B cell (primary cell): Measurements from ENCODE around the gene ANAPC5. TPM values are rescaled to one million over a fixed set of nuclear protein-coding genes. Genes with fewer than 3 reads are reported as not detected.

Experiments
- ATAC-seq: fragments of 200-7000 bp; cut with Tn5 transposase; one replicate; pipeline ENCODE4 v1.10.0; 2021; ENCODE audit warnings: low read depth, mild to moderate bottlenecking, moderate number of reproducible peaks, moderate library complexity
- CTCF ChIA-PET: fragments of 350-600 bp; sonication (Branson Sonifier 250); formaldehyde crosslinking; loops from one replicate; lab custom pipeline; 2021; ENCODE audit warnings: antibody characterized with exemption, inconsistent platforms; lab: Charles Lee
- POLR2A ChIA-PET: fragments of 350-600 bp; sonication (Branson Sonifier 250); formaldehyde crosslinking; loops from one replicate; lab custom pipeline; 2021; ENCODE audit warnings: antibody characterized with exemption; lab: Charles Lee
- DNase-seq: peaks from one replicate; pipeline ENCODE4 v3.0.0; 2013
- H2AFZ ChIP-seq: 2 replicates; pipeline ENCODE4 v1.6.1; 2012; ENCODE audit warnings: mild to moderate bottlenecking, low read depth, low read length; ENCODE audit not compliant: insufficient read depth, poor library complexity, severe bottlenecking
- H3K27ac ChIP-seq, 2 donors: 1 replicate in 1 of 2; 2 replicates in 1 of 2; pipeline ENCODE4 v1.5.1; 2012 to 2013; ENCODE audit warnings: low read length in 2 of 2, mild to moderate bottlenecking in 2 of 2, moderate library complexity in 1 of 2
- H3K27me3 ChIP-seq, 4 experiments: fragments of 200-600 bp in 1 of 4; sonication (generic) in 1 of 4; replicated peaks in 1 of 4; 1 replicate in 2 of 4; 2 replicates in 2 of 4; pipeline versions ENCODE4 v1.6.1 to v1.7.0; 2013 to 2016; ENCODE audit warnings: low read length in 3 of 4, mild to moderate bottlenecking in 2 of 4, mixed read lengths in 1 of 4, moderate library complexity in 1 of 4; ENCODE audit not compliant: insufficient read depth in 4 of 4, control insufficient read depth in 3 of 4; ENCODE audit errors: control extremely low read depth in 1 of 4
- H3K36me3 ChIP-seq, 2 experiments: replicated peaks in 1 of 2; 1 replicate in 1 of 2; 2 replicates in 1 of 2; pipeline versions ENCODE4 v1.6.1 to v1.7.1; 2013; ENCODE audit warnings: low read length in 1 of 2; ENCODE audit not compliant: insufficient read depth in 2 of 2, control insufficient read depth in 1 of 2; ENCODE audit errors: control extremely low read depth in 1 of 2, extremely low read depth in 1 of 2
- H3K4me1 ChIP-seq, 2 donors: fragments of 200-600 bp in 1 of 2; sonication (generic) in 1 of 2; 1 replicate in 1 of 2; 2 replicates in 1 of 2; pipeline versions ENCODE4 v1.5.1 to v1.6.1; 2013 to 2017; ENCODE audit warnings: low read length in 2 of 2; ENCODE audit not compliant: control insufficient read depth in 2 of 2, insufficient read depth in 2 of 2
- H3K4me2 ChIP-seq: replicated peaks from 2 replicates; pipeline ENCODE3; 2012; ENCODE audit warnings: mild to moderate bottlenecking, low read depth, low read length; ENCODE audit not compliant: poor library complexity, severe bottlenecking
- H3K4me3 ChIP-seq, 5 experiments: fragments of 200-600 bp in 1 of 5; sonication (generic) in 1 of 5; 1 replicate in 3 of 5; 2 replicates in 2 of 5; pipeline versions ENCODE4 v1.5.1 to v1.7.0; 2011 to 2016; ENCODE audit warnings: low read length in 4 of 5, mild to moderate bottlenecking in 4 of 5, low read depth in 2 of 5, control low read depth in 1 of 5, moderate library complexity in 1 of 5; ENCODE audit not compliant: insufficient read depth in 1 of 5; ENCODE audit errors: control extremely low read depth in 1 of 5, extremely low read depth in 1 of 5
- H3K79me2 ChIP-seq: fragments of 200-600 bp; sonication (generic); one replicate; pipeline ENCODE4 v1.6.0; 2016; ENCODE audit warnings: low read length; ENCODE audit not compliant: control insufficient read depth, insufficient read depth
- H3K9ac ChIP-seq: fragments of 200-600 bp; sonication (generic); 2 replicates; pipeline ENCODE4 v1.6.1; 2017; ENCODE audit warnings: mild to moderate bottlenecking, low read length, moderate library complexity
- H3K9me3 ChIP-seq, 3 donors: one replicate each; pipeline versions ENCODE4 v1.6.1 to v1.7.1; 2013; ENCODE audit warnings: low read length in 2 of 3; ENCODE audit not compliant: control insufficient read depth in 2 of 3, insufficient read depth in 1 of 3; ENCODE audit errors: control extremely low read depth in 1 of 3
- H4K20me1 ChIP-seq: 2 replicates; pipeline ENCODE4 v1.6.0; 2012; ENCODE audit warnings: mild to moderate bottlenecking, low read length; ENCODE audit not compliant: insufficient read depth, control insufficient read depth, poor library complexity, severe bottlenecking
- H3K27ac Mint-ChIP-seq: one replicate; pipeline ENCODE4 v1.8.0; 2021; ENCODE audit warnings: mixed read lengths
- H3K27me3 Mint-ChIP-seq: one replicate; pipeline ENCODE4 v1.8.0; 2021; ENCODE audit warnings: mixed read lengths
- H3K4me1 Mint-ChIP-seq: one replicate; pipeline ENCODE4 v1.8.0; 2021; ENCODE audit warnings: mixed read lengths
- H3K4me3 Mint-ChIP-seq: one replicate; pipeline ENCODE4 v1.8.0; 2021; ENCODE audit warnings: mixed read lengths
- H3K9me3 Mint-ChIP-seq: one replicate; pipeline ENCODE4 v1.8.0; 2022; ENCODE audit warnings: mixed read lengths; ENCODE audit not compliant: insufficient read depth
- CTCF ChIP-seq: fragments of 200-600 bp; IDR thresholded peaks from one replicate; pipeline ENCODE4 v1.8.0; 2022; ENCODE audit warnings: antibody characterized with exemption, mild to moderate bottlenecking
- EZH2 ChIP-seq: IDR thresholded peaks from 2 replicates; pipeline ENCODE4 v1.6.1; 2012; ENCODE audit warnings: borderline replicate concordance, low read depth, mild to moderate bottlenecking, moderate library complexity, low read length; ENCODE audit not compliant: insufficient read depth, poor library complexity, severe bottlenecking
- WGBS: methylation state at CpG from one replicate; pipeline ENCODE4 v1.1.5; 2013; ENCODE audit warnings: missing lambda C conversion rate; ENCODE audit not compliant: insufficient coverage; 5-methylcytosine and 5-hydroxymethylcytosine counted together
- intact Hi-C: fragments of 100-400 bp; cut with micrococcal nuclease; formaldehyde crosslinking; loops from one replicate; pipeline ENCODE4 v1.10.0; 2022
- polyA plus RNA-seq: library from polyadenylated mRNA; depleted of rRNA; stranded (reverse); fragments of >200 nt; gene quantifications from 2 replicates; pipeline ENCODE4 v1.2.3, GENCODE V29; 2012
- total RNA-seq, 2 donors: library from RNA; stranded (reverse); fragments of 120-200 nt in 1 of 2; gene quantifications; 1 replicate in 1 of 2; 2 replicates in 1 of 2; pipeline versions ENCODE4 v1.2.3 to v1.2.4, GENCODE V29; 2013 to 2022

ANAPC5 gene
- total and polyA plus RNA-seq, 2 donors (not counting 1 experiment from before 2014, with no cell fraction given) = 150 to 171 TPM

GRCh38 chr12:121264951-121265515 lies 87.2 kb downstream of the ANAPC5 start:
- Histone ChIP-seq H3K4me1 (no peaks in the 10 kb centered on the region), H3K4me3 (no peak overlapping the region), H2AFZ (no peak overlapping the region), H4K20me1 (no peaks in the 10 kb centered on the region), H3K27me3 (no peaks in the 10 kb centered on the region), H3K9ac (no peak overlapping the region), H3K4me2 (no peak overlapping the region), H3K27ac (no peak overlapping the region), H3K79me2 (no peaks in the 10 kb centered on the region), H3K36me3 (peaks cover 16 to 39% of the 10 kb centered on the region in 2 experiments), H3K9me3 (peaks cover 0 to 4% (median 0%) of the 10 kb centered on the region in 3 donors)
- Mint-ChIP-seq H3K27me3 (no peaks in the 10 kb centered on the region), H3K9me3 (no peaks in the 10 kb centered on the region), H3K4me3 (no peak overlapping the region), H3K27ac (no peak overlapping the region), H3K4me1 (no peaks in the 10 kb centered on the region)
- intact Hi-C loops = no loop called here
- POLR2A ChIA-PET = no interaction called here
- 98% methylated on average over 7 of the region's 10 CpGs for WGBS
- no peak for TF ChIP-seq EZH2
- TF ChIP-seq CTCF = no peak
- DNase-seq (no peak), ATAC-seq (no peak)
- CTCF ChIA-PET = no interaction called here

GRCh38 chr12:121264135-121264534 lies 88.1 kb downstream of the ANAPC5 start:
- ChIA-PET POLR2A (interaction anchor here (0.6 to 0.7 kb wide), 2 partner anchors 768 to 1509 kb away, joined by 3 to 15 read pairs; no protein-coding TSS in a partner anchor), CTCF (no interaction called here)
- DNase-seq (no peak), ATAC-seq (no peak)
- no peak overlapping the region for H3K4me3 ChIP-seq
- no peak overlapping the region for H3K27ac Mint-ChIP-seq
- H3K4me3 Mint-ChIP-seq = no peak overlapping the region
- no peak overlapping the region for H3K4me2 ChIP-seq
- no peak overlapping the region for H3K27ac ChIP-seq
- H3K9me3 ChIP-seq = peaks cover 0 to 4% (median 0%) of the 10 kb centered on the region in 3 donors
- no peak overlapping the region for H3K9ac ChIP-seq
- peaks cover 12 to 35% of the 10 kb centered on the region in 2 experiments for H3K36me3 ChIP-seq
- no peaks in the 10 kb centered on the region for H3K27me3 Mint-ChIP-seq
- no peak overlapping the region for H2AFZ ChIP-seq
- 96% methylated on average over 6 of the region's 8 CpGs for WGBS
- H3K27me3 ChIP-seq = no peaks in the 10 kb centered on the region
- intact Hi-C loops = no loop called here
- TF ChIP-seq CTCF (no peak), EZH2 (no peak)
- no peaks in the 10 kb centered on the region for H3K79me2 ChIP-seq
- H3K4me1 ChIP-seq = no peaks in the 10 kb centered on the region
- H4K20me1 ChIP-seq = no peaks in the 10 kb centered on the region
- H3K4me1 Mint-ChIP-seq = peaks cover 3% of the 10 kb centered on the region
- H3K9me3 Mint-ChIP-seq = no peaks in the 10 kb centered on the region
